Choroid plexus epithelial cell (primary cell): ENCODE data around the gene GAS2.

Experiments
- DNase-seq: peaks from one replicate; pipeline ENCODE4 v3.0.0-alpha.2; 2010; ENCODE audit warnings: low read depth
- H3K4me3 ChIP-seq: 2 replicates; pipeline ENCODE4 v1.5.1; 2011; ENCODE audit warnings: low read depth, mild to moderate bottlenecking, control low read depth, low read length, moderate library complexity
- TF ChIP-seq, protein P1 (sequence below): conservative IDR thresholded peaks from 2 replicates; pipeline ENCODE4 v1.5.1; 2011; ENCODE audit warnings: low read depth, mild to moderate bottlenecking, control low read depth, inconsistent platforms, low read length, moderate library complexity

Gene GAS2

DNA sequence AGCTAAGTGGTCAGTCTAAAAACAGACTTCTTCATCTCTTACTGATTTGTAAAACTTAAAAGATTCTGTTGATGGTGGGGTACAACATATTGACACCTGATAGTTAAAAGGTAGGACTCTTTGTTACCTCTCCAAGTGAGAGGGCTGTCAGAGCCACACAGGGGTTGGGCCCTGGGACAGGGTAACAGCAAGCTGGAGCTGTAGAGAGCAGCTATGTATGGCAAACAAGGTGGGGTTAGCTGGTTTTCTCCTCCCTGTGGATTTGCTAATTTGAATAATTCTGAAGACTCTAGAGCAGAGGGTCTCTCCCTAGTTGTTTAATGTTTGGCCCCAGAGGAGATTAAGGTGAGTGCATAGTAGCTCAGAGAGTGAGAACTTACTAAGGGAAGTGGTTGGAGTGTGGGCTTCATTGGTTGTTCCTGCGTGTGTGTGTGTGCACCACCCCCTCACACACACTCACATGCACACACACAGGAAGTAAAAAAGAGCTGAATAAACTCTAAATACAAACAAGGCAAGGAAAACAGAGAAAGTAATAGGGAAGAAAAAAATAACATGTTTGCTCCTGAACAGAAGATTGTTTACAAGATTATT lies 9.2 kb upstream of the GAS2 start:
- TF ChIP-seq, protein P1, sequence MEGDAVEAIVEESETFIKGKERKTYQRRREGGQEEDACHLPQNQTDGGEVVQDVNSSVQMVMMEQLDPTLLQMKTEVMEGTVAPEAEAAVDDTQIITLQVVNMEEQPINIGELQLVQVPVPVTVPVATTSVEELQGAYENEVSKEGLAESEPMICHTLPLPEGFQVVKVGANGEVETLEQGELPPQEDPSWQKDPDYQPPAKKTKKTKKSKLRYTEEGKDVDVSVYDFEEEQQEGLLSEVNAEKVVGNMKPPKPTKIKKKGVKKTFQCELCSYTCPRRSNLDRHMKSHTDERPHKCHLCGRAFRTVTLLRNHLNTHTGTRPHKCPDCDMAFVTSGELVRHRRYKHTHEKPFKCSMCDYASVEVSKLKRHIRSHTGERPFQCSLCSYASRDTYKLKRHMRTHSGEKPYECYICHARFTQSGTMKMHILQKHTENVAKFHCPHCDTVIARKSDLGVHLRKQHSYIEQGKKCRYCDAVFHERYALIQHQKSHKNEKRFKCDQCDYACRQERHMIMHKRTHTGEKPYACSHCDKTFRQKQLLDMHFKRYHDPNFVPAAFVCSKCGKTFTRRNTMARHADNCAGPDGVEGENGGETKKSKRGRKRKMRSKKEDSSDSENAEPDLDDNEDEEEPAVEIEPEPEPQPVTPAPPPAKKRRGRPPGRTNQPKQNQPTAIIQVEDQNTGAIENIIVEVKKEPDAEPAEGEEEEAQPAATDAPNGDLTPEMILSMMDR, result no peak
- no peak overlapping the region for H3K4me3 ChIP-seq
- DNase-seq, result no peak

DNA sequence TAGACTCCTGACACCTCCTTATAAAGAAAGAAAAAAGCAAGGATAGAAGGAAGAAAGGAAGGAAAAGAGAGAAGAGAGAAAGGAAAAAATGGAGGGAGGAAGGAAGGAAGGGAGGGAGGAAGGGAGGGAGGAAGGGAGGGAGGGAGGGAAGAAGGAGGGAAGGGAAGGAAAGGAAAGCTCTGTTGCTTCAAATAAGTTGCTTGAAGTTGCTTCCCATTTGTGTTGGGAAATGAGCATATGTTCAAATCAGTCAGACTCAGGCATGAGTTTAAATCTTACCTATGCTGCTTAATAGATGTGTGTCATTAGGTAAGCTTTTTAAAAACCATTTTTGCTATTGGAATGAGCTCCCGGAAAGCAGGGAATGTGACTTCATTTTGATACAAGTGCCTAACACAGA lies 6.6 kb upstream of the GAS2 start:
- TF ChIP-seq, protein P1, result no peak
- no peak overlapping the region for H3K4me3 ChIP-seq
- DNase-seq, result no peak

DNA sequence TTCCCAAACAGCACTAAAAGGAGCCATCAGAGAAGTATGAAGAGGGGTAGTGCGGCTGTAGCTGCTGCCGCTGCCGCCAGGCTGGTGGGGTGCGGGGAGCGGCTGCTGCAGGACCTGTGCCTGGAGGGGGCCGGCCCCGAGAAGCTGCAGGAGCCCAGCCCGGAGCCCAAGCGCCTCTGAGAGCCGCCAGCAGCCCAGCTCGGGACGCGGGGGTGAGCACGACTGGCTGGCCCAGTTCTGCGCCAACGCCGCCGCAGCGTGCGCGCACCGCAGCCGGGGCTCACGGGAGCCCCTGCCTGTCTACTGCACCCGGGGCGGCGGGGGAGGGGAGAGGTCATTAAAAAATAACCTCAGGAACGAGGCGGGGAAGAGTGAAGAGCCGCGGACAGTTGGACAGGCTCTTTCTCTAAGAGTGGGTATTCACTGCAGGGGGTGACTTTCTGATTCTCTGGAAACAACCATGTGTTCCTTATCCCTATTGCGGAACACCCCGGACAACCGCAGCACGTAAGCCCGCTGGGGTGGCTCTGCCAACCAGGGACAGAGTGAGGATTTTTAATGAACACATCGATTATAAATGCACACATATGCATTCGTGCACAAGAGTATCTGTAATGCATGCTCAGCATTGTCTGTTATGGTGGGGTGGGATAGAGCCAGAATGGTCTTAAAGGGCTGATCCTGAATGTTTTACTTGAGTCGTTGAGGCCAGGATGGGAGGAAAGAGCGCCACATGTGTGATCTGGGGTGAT lies 453 bp downstream of the GAS2 start:
- TF ChIP-seq, protein P1, result no peak
- peak overlapping the region; percentile 46 for H3K4me3 ChIP-seq
- DNase-seq, result peak; percentile 21

DNA sequence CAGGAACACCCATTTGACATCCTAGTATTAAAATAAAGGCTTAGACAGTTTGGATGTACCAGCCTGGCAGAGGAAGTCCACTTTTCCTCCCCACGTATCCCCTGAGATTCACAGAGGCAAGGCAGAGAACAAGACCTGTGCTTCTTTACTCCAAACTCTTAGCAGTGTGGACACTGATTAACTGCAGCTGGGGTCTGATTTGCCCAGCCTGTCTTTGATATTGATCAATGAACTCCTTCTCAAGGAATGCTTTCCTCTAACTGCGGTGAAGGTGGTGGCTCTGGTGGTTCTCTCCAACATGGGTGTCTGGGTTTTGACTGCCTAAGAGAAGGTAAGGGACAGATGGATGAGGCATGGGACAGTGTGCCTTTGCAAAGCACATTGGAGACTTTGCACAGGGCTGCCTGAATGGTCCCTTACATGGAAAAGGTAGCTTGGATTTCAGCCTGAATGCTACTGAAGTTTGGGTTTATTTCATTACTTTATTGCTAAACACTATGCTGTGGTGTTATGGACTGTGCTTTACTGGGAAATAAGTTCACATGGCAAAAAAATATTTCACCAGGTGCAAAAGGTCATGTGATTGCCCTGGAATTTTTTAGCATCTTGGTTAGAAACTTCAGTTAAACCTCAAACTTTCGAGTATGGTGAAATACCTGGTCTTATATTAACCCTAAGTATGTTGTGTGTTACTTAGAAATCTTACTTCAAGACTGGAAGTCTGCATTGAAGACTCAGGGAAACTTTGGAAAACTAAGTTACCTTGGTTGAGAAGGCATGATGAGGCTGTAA lies 1.8 kb downstream of the GAS2 start:
- TF ChIP-seq, protein P1, result no peak
- no peak overlapping the region for H3K4me3 ChIP-seq
- no peak for DNase-seq

DNA sequence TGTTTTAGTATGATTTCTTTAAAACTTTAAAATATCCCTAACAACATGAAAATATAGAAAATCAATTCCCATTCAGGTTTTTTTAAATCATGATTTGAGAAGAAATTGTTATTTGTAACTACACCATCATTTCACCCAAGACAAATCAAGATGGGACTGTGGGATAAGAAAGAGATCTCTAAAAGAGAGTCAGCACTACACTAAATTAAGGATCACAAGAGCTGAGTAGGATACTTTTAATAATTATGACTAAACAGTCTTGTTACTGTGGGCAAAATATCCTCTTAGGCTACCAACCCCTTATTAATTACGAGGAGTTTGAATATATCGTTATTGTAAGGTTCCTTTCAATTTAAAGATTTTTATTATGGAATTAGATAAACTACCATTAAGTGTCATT lies 3.0 kb downstream of the GAS2 start:
- TF ChIP-seq, protein P1, result no peak
- DNase-seq, result no peak
- no peak overlapping the region for H3K4me3 ChIP-seq

DNA sequence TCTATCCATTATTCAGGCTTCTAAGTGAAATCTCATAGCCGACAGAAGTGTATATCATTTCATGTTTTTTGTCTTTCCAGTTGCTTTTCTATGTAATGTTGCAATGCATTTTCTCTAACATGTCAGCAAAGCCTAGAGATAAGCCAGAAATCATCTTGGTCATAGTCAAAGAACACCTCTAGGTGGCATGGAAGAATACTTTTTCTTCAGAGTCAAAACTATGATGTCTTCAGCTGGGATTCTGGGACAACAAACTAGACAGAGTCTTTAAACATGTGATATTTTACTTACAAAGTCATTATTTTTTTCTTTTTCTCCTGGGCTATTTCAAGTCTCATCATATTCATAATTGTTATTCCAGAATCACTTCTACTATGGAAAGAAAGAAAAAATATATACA lies 4.4 kb downstream of the GAS2 start:
- DNase-seq, result peak; percentile 13
- H3K4me3 ChIP-seq, result no peak overlapping the region
- TF ChIP-seq, protein P1, result no peak
